CD4-positive, alpha-beta T cell (primary cell): ENCODE results near the gene TBC1D22B. TPM values are rescaled to one million over a fixed set of nuclear protein-coding genes. Genes with fewer than 3 reads are reported as not detected.
A peak's percentile ranks its signal among the peaks of the same experiment; 100 is the strongest.

Experiments used
- ATAC-seq: fragments of 200-7000 bp; cut with Tn5 transposase; one replicate; pipeline ENCODE4 v1.10.0; 2022; ENCODE audit warnings: mild to moderate bottlenecking; ENCODE audit not compliant: poor library complexity
- CTCF ChIA-PET: fragments of 350-600 bp; sonication (Branson Sonifier 250); formaldehyde crosslinking; loops from one replicate; lab custom pipeline; 2021; ENCODE audit warnings: antibody characterized with exemption, inconsistent platforms; lab: Charles Lee
- POLR2A ChIA-PET: fragments of 350-600 bp; sonication (Branson Sonifier 250); formaldehyde crosslinking; loops from one replicate; lab custom pipeline; 2021; ENCODE audit warnings: antibody characterized with exemption, inconsistent platforms; lab: Charles Lee
- DNase-seq, 14 experiments: peaks; one replicate each; pipeline ENCODE4 v3.0.0-alpha.2; 2013 to 2020; ENCODE audit warnings: mixed read lengths in 2 of 14
- H3K27ac ChIP-seq, 2 donors: one replicate each; pipeline versions ENCODE4 v1.5.1 to v1.7.0; 2013; ENCODE audit warnings: low read length in 2 of 2, low read depth in 1 of 2, mild to moderate bottlenecking in 1 of 2
- H3K27me3 ChIP-seq, 2 experiments: 1 replicate in 1 of 2; 2 replicates in 1 of 2; pipeline versions ENCODE4 v1.6.1 to v1.7.0; 2013; ENCODE audit warnings: low read length in 2 of 2, control low read depth in 1 of 2, mild to moderate bottlenecking in 1 of 2, moderate library complexity in 1 of 2; ENCODE audit not compliant: insufficient read depth in 2 of 2, control insufficient read depth in 1 of 2
- H3K36me3 ChIP-seq: one replicate; pipeline ENCODE4 v1.6.1; 2013; ENCODE audit warnings: low read length, control low read depth; ENCODE audit not compliant: insufficient read depth
- H3K4me1 ChIP-seq: one replicate; pipeline ENCODE4 v1.6.1; 2013; ENCODE audit warnings: low read length, control low read depth; ENCODE audit not compliant: insufficient read depth
- H3K4me3 ChIP-seq: one replicate; pipeline ENCODE4 v1.5.1; 2013; ENCODE audit warnings: mild to moderate bottlenecking, low read length, moderate library complexity
- H3K9me3 ChIP-seq, 2 experiments: 1 replicate in 1 of 2; 2 replicates in 1 of 2; pipeline versions ENCODE4 v1.6.1 to v1.7.0; 2013; ENCODE audit warnings: low read length in 2 of 2, mild to moderate bottlenecking in 2 of 2, control low read depth in 1 of 2, moderate library complexity in 1 of 2; ENCODE audit not compliant: control insufficient read depth in 1 of 2, insufficient read depth in 1 of 2
- H3K27ac Mint-ChIP-seq: one replicate; pipeline ENCODE4 v1.8.0; 2020; ENCODE audit warnings: mixed read lengths
- H3K27me3 Mint-ChIP-seq: one replicate; pipeline ENCODE4 v1.8.0; 2021; ENCODE audit warnings: mixed read lengths
- H3K36me3 Mint-ChIP-seq: one replicate; pipeline ENCODE4 v1.8.0; 2021; ENCODE audit warnings: low read depth, mixed read lengths
- H3K4me1 Mint-ChIP-seq: one replicate; pipeline ENCODE4 v1.8.0; 2021; ENCODE audit warnings: low read depth, mixed read lengths
- H3K4me3 Mint-ChIP-seq: one replicate; pipeline ENCODE4 v1.8.0; 2020; ENCODE audit warnings: mild to moderate bottlenecking, mixed read lengths
- H3K9me3 Mint-ChIP-seq: one replicate; pipeline ENCODE4 v1.8.0; 2020; ENCODE audit warnings: mixed read lengths
- intact Hi-C, 2 experiments: fragments of 100-400 bp; cut with DNase I in 1 of 2; cut with micrococcal nuclease in 1 of 2; formaldehyde crosslinking; loops; one replicate each; pipeline versions ENCODE4 v1.15.1 to v1.9.0; 2023 to 2025; cut with DNase I, micrococcal nuclease
- total RNA-seq, 174 experiments: library from RNA in 2 of 174; stranded (reverse) in 2 of 174; gene quantifications; one replicate each; pipeline ENCODE4 v1.2.3 and lab custom pipeline; 2021 to 2026
- TF ChIP-seq, protein P1 (sequence below): fragments of 200-600 bp; IDR thresholded peaks from one replicate; pipeline ENCODE4 v1.8.0; 2022; ENCODE audit warnings: antibody characterized with exemption, mild to moderate bottlenecking

The TBC1D22B gene
- total RNA-seq, 2 experiments from 2014 or later = 5.9 to 6.6 TPM

DNA sequence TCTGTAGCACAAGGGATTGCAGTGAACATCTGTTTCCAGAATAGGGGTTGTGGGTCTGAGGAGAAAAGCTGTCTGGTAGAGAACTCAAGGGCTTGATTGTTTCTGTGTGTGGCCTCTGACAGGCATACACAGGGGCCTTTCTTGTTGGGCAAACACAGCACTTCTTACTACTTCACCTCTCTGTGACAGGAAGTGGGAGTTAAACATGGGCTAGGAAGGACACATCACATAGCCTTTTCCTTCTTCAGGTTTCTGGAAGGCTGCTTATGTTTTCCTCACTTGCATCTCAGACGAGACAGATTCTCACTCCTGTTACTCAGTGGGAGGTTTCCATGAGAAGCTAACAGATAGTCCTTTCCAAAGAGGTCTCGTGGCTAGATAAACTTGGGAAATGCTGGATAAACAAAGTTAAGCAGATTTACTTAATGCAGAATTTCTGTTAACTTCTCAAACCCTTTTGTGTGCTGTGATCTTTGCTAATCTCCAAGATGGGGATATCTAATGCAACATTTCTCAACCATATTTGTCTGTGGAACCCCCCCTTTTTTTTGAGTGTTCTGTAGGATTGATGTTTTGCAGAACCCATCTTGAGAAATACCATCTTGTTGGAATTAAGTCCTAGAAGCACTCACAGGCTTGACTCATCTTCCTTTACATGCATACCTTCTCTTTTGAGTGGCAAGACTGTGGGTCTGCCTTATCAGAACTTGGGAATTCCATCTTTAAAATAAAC, 54.3 kb downstream of the TBC1D22B start:
- ChIA-PET CTCF (interaction anchor here (1.4 kb wide), 1 partner anchor 14 kb away, joined by 3 read pairs; no protein-coding TSS in a partner anchor), POLR2A (no interaction called here)
- H3K9me3 Mint-ChIP-seq = no peaks in the 10 kb centered on the region
- H3K27ac Mint-ChIP-seq = no peak overlapping the region
- ATAC-seq (no peak), DNase-seq (no peak)
- Histone ChIP-seq H3K9me3 (no peaks in the 10 kb centered on the region), H3K4me1 (no peaks in the 10 kb centered on the region), H3K36me3 (peaks cover 50% of the 10 kb centered on the region), H3K27me3 (no peaks in the 10 kb centered on the region), H3K4me3 (no peak overlapping the region), H3K27ac (no peak overlapping the region)
- H3K36me3 Mint-ChIP-seq = peaks cover 52% of the 10 kb centered on the region
- intact Hi-C loops = loop anchor here in 1 of 2 experiments (10.0 kb wide), 1 partner anchor 297 kb away; no protein-coding TSS in a partner anchor
- H3K27me3 Mint-ChIP-seq = no peaks in the 10 kb centered on the region
- H3K4me1 Mint-ChIP-seq = peaks cover 5% of the 10 kb centered on the region
- TF ChIP-seq, protein P1, sequence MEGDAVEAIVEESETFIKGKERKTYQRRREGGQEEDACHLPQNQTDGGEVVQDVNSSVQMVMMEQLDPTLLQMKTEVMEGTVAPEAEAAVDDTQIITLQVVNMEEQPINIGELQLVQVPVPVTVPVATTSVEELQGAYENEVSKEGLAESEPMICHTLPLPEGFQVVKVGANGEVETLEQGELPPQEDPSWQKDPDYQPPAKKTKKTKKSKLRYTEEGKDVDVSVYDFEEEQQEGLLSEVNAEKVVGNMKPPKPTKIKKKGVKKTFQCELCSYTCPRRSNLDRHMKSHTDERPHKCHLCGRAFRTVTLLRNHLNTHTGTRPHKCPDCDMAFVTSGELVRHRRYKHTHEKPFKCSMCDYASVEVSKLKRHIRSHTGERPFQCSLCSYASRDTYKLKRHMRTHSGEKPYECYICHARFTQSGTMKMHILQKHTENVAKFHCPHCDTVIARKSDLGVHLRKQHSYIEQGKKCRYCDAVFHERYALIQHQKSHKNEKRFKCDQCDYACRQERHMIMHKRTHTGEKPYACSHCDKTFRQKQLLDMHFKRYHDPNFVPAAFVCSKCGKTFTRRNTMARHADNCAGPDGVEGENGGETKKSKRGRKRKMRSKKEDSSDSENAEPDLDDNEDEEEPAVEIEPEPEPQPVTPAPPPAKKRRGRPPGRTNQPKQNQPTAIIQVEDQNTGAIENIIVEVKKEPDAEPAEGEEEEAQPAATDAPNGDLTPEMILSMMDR = no peak
- H3K4me3 Mint-ChIP-seq = no peak overlapping the region

DNA sequence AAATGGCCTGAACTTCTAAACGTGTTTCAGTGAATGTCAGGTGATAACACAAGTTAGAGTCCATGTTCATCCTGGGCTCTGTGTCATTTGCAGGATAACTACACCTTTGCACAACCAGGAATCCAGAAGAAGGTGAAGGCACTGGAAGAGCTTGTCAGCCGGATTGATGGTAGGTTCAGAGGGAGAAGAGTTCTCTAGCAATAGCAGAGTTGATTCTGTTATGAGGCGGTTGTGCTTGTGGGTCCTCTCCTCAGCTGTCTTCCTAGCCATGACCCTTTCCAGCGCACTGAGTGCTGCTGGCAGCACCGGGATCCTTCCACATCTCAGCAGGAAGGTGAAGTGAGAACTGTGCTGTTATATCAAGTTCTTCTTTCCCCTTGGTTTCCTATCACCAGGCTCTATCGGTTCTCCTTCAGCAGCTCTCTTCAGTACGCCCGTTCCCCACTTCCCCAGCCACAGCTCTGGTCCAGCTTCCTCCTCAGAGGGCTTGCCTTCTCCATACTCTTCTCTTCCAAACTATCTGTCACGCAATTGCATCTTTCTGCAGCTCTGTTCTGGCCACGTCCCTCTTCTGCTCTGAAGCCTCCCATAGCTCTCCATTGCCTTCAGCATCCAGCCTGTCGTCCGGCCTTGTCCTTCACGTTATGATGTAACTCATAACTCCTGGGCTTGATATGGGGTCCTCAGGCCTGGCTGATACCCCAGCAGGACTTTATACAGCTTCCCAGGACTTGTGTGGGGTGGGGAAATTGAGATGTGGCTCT, 56.3 kb downstream of the TBC1D22B start:
- ATAC-seq = no peak
- Histone ChIP-seq H3K27ac (no peak overlapping the region), H3K27me3 (no peaks in the 10 kb centered on the region), H3K36me3 (peaks cover 59% of the 10 kb centered on the region), H3K9me3 (no peaks in the 10 kb centered on the region), H3K4me3 (no peak overlapping the region), H3K4me1 (no peaks in the 10 kb centered on the region)
- ChIA-PET CTCF (interaction anchor here (0.9 to 1.8 kb wide), 5 partner anchors 11 to 292 kb away, joined by 3 to 7 read pairs (median 5); no protein-coding TSS in a partner anchor), POLR2A (no interaction called here)
- Mint-ChIP-seq H3K36me3 (peaks cover 44% of the 10 kb centered on the region), H3K27ac (no peak overlapping the region), H3K27me3 (no peaks in the 10 kb centered on the region), H3K4me3 (no peak overlapping the region), H3K9me3 (no peaks in the 10 kb centered on the region), H3K4me1 (peaks cover 5% of the 10 kb centered on the region)
- intact Hi-C loops = loop anchor here in 1 of 2 experiments (10.0 kb wide), 1 partner anchor 299 kb away; no protein-coding TSS in a partner anchor
- no peak for DNase-seq
- TF ChIP-seq, protein P1 = no peak

DNA sequence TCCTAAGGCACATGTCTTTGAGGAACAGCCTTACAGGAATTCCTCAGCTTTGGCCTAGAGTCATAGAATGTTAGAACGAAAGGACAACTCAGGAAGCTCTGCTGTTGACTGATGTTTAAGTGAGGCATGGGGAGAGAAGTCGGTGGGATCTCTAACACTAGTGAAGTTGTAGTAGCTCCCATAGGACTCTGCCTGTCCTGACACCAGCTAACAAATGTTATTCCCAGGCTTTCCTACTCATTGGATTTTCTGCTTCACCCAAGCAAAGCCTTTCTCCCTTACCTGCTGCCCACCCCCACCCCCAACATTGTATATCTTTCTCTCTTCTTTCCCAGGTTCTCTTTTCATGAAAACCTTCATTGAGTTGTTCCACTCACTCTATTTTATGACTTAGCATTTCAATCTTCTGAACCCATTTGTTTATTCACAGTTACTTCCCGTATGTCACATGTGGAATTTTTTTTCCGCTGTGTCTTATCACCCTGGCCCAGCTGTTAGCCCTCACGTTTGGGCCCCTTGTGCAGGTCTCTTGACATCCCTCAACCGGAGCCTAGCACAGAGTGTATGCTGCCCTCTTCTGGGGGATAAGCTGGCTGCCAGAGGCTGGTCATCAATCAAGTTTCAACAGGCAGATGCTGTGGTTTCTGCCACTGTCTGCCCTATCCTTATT, 57.0 kb downstream of the TBC1D22B start:
- Histone ChIP-seq H3K4me3 (no peak overlapping the region), H3K27ac (no peak overlapping the region), H3K36me3 (peaks cover 66% of the 10 kb centered on the region), H3K9me3 (no peaks in the 10 kb centered on the region), H3K4me1 (no peaks in the 10 kb centered on the region), H3K27me3 (no peaks in the 10 kb centered on the region)
- ATAC-seq (peak; percentile 49), DNase-seq (peak in 9 of 14 experiments; percentile 1 to 56 (median 34))
- no peak overlapping the region for H3K27ac Mint-ChIP-seq
- TF ChIP-seq, protein P1 = peak; percentile 46
- intact Hi-C loops = loop anchor here (5.0 to 10.0 kb wide), 2 partner anchors 297 to 300 kb away; no protein-coding TSS in a partner anchor
- no peaks in the 10 kb centered on the region for H3K27me3 Mint-ChIP-seq
- H3K4me3 Mint-ChIP-seq = no peak overlapping the region
- ChIA-PET POLR2A (no interaction called here), CTCF (interaction anchor here (0.5 to 1.8 kb wide), 7 partner anchors 10 to 296 kb away, joined by 3 to 7 read pairs (median 4); no protein-coding TSS in a partner anchor)
- H3K4me1 Mint-ChIP-seq = peaks cover 5% of the 10 kb centered on the region
- peaks cover 44% of the 10 kb centered on the region for H3K36me3 Mint-ChIP-seq
- no peaks in the 10 kb centered on the region for H3K9me3 Mint-ChIP-seq
